Measurements from ENCODE around the gene MLN. TPM values are rescaled to one million over a fixed set of nuclear protein-coding genes. Genes with fewer than 3 reads are reported as not detected.

The MLN gene
- total RNA-seq, 1 experiment from 2014 or later, result not detected

DNA sequence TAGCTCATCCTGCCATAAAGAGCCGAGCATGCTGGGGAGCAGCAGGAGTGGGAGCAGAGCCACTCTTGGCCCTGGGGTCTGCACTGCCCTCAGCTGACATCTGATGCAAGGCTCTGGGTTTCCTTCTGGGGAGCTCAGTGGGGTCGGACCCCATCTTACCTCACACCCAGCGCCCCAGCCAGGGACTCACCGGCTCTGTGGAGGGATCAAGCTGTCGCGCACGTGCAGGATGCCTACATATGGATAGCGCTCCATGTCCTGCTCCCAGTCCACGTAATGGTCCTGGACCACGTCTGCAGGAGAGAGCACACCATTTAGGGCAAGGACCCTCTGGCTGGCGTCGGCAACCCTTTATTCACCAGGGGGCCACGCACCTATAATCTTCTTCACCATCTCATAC lies 27.0 kb downstream of the MLN start:
- CTCF ChIA-PET, result no interaction called here
- H2AFZ ChIP-seq (ENCODE audit: low read depth, low read length, poor library complexity, severe bottlenecking), result no peak overlapping the region
- H3K4me1 ChIP-seq (ENCODE audit: control insufficient read depth in 1 of 2, insufficient read depth in 2 of 2, low read length in 2 of 2), result peaks cover 19 to 34% of the 10 kb centered on the region in 2 experiments
- no peaks in the 10 kb centered on the region for H3K27me3 ChIP-seq (ENCODE audit: insufficient read depth, low read length)
- no peak overlapping the region for H3K9ac ChIP-seq (ENCODE audit: low read length)
- no peak for TF ChIP-seq SIN3A (IDR thresholded peaks at IDR 0.05; ENCODE audit: low read depth)
- TF ChIP-seq, protein P1, sequence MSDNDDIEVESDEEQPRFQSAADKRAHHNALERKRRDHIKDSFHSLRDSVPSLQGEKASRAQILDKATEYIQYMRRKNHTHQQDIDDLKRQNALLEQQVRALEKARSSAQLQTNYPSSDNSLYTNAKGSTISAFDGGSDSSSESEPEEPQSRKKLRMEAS (IDR thresholded peaks at IDR 0.05), result no peak
- TF ChIP-seq, protein P2, sequence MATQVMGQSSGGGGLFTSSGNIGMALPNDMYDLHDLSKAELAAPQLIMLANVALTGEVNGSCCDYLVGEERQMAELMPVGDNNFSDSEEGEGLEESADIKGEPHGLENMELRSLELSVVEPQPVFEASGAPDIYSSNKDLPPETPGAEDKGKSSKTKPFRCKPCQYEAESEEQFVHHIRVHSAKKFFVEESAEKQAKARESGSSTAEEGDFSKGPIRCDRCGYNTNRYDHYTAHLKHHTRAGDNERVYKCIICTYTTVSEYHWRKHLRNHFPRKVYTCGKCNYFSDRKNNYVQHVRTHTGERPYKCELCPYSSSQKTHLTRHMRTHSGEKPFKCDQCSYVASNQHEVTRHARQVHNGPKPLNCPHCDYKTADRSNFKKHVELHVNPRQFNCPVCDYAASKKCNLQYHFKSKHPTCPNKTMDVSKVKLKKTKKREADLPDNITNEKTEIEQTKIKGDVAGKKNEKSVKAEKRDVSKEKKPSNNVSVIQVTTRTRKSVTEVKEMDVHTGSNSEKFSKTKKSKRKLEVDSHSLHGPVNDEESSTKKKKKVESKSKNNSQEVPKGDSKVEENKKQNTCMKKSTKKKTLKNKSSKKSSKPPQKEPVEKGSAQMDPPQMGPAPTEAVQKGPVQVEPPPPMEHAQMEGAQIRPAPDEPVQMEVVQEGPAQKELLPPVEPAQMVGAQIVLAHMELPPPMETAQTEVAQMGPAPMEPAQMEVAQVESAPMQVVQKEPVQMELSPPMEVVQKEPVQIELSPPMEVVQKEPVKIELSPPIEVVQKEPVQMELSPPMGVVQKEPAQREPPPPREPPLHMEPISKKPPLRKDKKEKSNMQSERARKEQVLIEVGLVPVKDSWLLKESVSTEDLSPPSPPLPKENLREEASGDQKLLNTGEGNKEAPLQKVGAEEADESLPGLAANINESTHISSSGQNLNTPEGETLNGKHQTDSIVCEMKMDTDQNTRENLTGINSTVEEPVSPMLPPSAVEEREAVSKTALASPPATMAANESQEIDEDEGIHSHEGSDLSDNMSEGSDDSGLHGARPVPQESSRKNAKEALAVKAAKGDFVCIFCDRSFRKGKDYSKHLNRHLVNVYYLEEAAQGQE (IDR thresholded peaks at IDR 0.05; ENCODE audit: low read depth), result no peak
- no peak for TF ChIP-seq EGR1 (IDR thresholded peaks at IDR 0.05; ENCODE audit: low read depth)
- no peak for TF ChIP-seq ZNF274 (IDR thresholded peaks at IDR 0.05; ENCODE audit: low read depth, low read length)
- peaks cover 32 to 52% of the 10 kb centered on the region in 2 experiments; a peak in 3 of 4 replicates for H3K36me3 ChIP-seq (ENCODE audit: control insufficient read depth in 1 of 2, insufficient read depth in 2 of 2, low read length in 2 of 2)
- no peak overlapping the region for H3K4me3 ChIP-seq (replicated peaks in 1 of 2; ENCODE audit: low read depth in 1 of 2, low read length in 2 of 2)
- RAD21 ChIA-PET (ENCODE audit: low non-redundant PET in 1 of 2, low total read pairs in 2 of 2, uncharacterized antibody in 2 of 2, unreplicated experiment in 2 of 2), result no interaction called here
- H3K9me3 ChIP-seq (ENCODE audit: control insufficient read depth in 1 of 2, insufficient read depth in 1 of 2, low read depth in 1 of 2, low read length in 2 of 2), result no peaks in the 10 kb centered on the region
- DNase-seq (ENCODE audit: low read depth, low spot score), result no peak
- POLR2A ChIA-PET, result no interaction called here
- no peaks in the 10 kb centered on the region for H3K9me2 ChIP-seq (ENCODE audit: insufficient read depth)
- H3K4me2 ChIP-seq (ENCODE audit: low read length), result no peak overlapping the region
- intact Hi-C loops (cut with micrococcal nuclease), result no loop called here
- H4K20me1 ChIP-seq (ENCODE audit: insufficient read depth), result no peaks in the 10 kb centered on the region
- H3K27ac ChIP-seq (ENCODE audit: low read depth, low read length), result no peak overlapping the region
- H3K79me2 ChIP-seq (ENCODE audit: insufficient read depth, low read length), result no peaks in the 10 kb centered on the region
- no peak for ATAC-seq
- no TSS peak for BruUV-seq (replicated peaks)

DNA sequence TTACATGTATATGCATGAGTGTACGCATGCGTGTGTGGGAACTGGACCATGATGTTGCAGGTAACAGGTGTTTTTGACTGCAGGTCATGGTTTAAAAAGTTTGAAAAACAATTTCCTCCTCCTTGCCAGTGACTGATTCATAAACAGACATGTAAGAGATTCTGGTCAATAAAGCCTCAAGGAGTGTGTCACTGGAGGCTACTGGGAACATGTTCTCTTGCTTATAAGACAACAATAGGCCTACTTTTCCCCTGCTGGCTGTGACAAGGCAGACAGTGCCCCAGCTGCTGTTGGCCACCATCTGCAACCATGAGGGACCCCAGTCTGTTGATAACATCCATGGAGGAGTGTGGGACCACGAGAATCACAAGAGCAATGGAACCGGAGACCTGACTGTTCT lies 27.6 kb downstream of the MLN start:
- Histone ChIP-seq H2AFZ (ENCODE audit: low read depth, low read length, poor library complexity, severe bottlenecking) (no peak overlapping the region), H3K27me3 (ENCODE audit: insufficient read depth, low read length) (no peaks in the 10 kb centered on the region), H3K9me3 (ENCODE audit: control insufficient read depth in 1 of 2, insufficient read depth in 1 of 2, low read depth in 1 of 2, low read length in 2 of 2) (no peaks in the 10 kb centered on the region), H3K9ac (ENCODE audit: low read length) (no peak overlapping the region), H3K4me1 (ENCODE audit: control insufficient read depth in 1 of 2, insufficient read depth in 2 of 2, low read length in 2 of 2) (peaks cover 17 to 34% of the 10 kb centered on the region in 2 experiments), H3K27ac (ENCODE audit: low read depth, low read length) (no peak overlapping the region), H3K4me3 (replicated peaks in 1 of 2; ENCODE audit: low read depth in 1 of 2, low read length in 2 of 2) (no peak overlapping the region), H3K9me2 (ENCODE audit: insufficient read depth) (no peaks in the 10 kb centered on the region), H3K36me3 (ENCODE audit: control insufficient read depth in 1 of 2, insufficient read depth in 2 of 2, low read length in 2 of 2) (peaks cover 32 to 52% of the 10 kb centered on the region in 2 experiments; a peak in 3 of 4 replicates), H4K20me1 (ENCODE audit: insufficient read depth) (no peaks in the 10 kb centered on the region), H3K79me2 (ENCODE audit: insufficient read depth, low read length) (no peaks in the 10 kb centered on the region), H3K4me2 (ENCODE audit: low read length) (no peak overlapping the region)
- RAD21 ChIA-PET (ENCODE audit: low non-redundant PET in 1 of 2, low total read pairs in 2 of 2, uncharacterized antibody in 2 of 2, unreplicated experiment in 2 of 2), result no interaction called here
- intact Hi-C loops (cut with micrococcal nuclease), result no loop called here
- no peak for ATAC-seq
- BruUV-seq (replicated peaks), result no TSS peak
- POLR2A ChIA-PET, result no interaction called here
- DNase-seq (ENCODE audit: low read depth, low spot score), result no peak
- CTCF ChIA-PET, result no interaction called here
- no peak for TF ChIP-seq SRF (IDR thresholded peaks at IDR 0.05; ENCODE audit: low read depth)
- TF ChIP-seq SIN3A (IDR thresholded peaks at IDR 0.05; ENCODE audit: low read depth), result no peak
- no peak for TF ChIP-seq RAD21 (IDR thresholded peaks at IDR 0.05; ENCODE audit: low read depth)
- TF ChIP-seq, protein P2 (IDR thresholded peaks at IDR 0.05; ENCODE audit: low read depth), result no peak
- TF ChIP-seq TCF7L2 (IDR thresholded peaks at IDR 0.05; ENCODE audit: borderline replicate concordance, extremely low read depth, insufficient read depth, insufficient read length), result no peak
- TF ChIP-seq CBX3 (IDR thresholded peaks at IDR 0.05; ENCODE audit: low read depth), result no peak
- TF ChIP-seq, protein P3, sequence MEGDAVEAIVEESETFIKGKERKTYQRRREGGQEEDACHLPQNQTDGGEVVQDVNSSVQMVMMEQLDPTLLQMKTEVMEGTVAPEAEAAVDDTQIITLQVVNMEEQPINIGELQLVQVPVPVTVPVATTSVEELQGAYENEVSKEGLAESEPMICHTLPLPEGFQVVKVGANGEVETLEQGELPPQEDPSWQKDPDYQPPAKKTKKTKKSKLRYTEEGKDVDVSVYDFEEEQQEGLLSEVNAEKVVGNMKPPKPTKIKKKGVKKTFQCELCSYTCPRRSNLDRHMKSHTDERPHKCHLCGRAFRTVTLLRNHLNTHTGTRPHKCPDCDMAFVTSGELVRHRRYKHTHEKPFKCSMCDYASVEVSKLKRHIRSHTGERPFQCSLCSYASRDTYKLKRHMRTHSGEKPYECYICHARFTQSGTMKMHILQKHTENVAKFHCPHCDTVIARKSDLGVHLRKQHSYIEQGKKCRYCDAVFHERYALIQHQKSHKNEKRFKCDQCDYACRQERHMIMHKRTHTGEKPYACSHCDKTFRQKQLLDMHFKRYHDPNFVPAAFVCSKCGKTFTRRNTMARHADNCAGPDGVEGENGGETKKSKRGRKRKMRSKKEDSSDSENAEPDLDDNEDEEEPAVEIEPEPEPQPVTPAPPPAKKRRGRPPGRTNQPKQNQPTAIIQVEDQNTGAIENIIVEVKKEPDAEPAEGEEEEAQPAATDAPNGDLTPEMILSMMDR (IDR thresholded peaks at IDR 0.05 in 2 of 3, conservative IDR thresholded peaks at IDR 0.05 in 1 of 3; ENCODE audit: borderline replicate concordance in 1 of 3, insufficient read depth in 1 of 3, low read depth in 2 of 3, low read length in 2 of 3), result no peak
